Upper lobe of left lung (tissue), 4 donors: ENCODE results near the gene GJA9.

ENCODE experiments used
- CTCF ChIP-seq, 6 experiments: fragments of 450-650 bp in 4 of 6; fragments of 200-600 bp in 2 of 6; sonication (generic) in 2 of 6; IDR thresholded peaks; one replicate each; pipeline ENCODE4 v1.5.1; 2016 to 2019; ENCODE audit warnings: antibody characterized with exemption in 6 of 6
- POLR2A ChIP-seq, 4 donors: fragments of 450-650 bp; IDR thresholded peaks; one replicate each; pipeline ENCODE4 v1.5.1; 2016 to 2017; ENCODE audit warnings: antibody characterized with exemption in 4 of 4, mild to moderate bottlenecking in 2 of 4

- TF ChIP-seq CTCF (IDR thresholded peaks at IDR 0.05) (peak in 4 of 6 experiments; percentile 51 to 77 (median 66)), POLR2A (IDR thresholded peaks at IDR 0.05) (peak in 2 of 4 donors; percentile 31 to 72)
Measured at GRCh38 chr1:38873027-38873969, 8.1 kb downstream of the GJA9 start, which contains the start of gene MYCBP.
